ENCODE measurements around the gene PPM1E. TPM values are rescaled to one million over a fixed set of nuclear protein-coding genes. Genes with fewer than 3 reads are reported as not detected.

The PPM1E gene
- total and polyA plus RNA-seq, 2 of the 8 experiments (the other 6 are each of a cell fraction or from before 2014, with no cell fraction given), result 5.0 to 10.4 TPM

DNA sequence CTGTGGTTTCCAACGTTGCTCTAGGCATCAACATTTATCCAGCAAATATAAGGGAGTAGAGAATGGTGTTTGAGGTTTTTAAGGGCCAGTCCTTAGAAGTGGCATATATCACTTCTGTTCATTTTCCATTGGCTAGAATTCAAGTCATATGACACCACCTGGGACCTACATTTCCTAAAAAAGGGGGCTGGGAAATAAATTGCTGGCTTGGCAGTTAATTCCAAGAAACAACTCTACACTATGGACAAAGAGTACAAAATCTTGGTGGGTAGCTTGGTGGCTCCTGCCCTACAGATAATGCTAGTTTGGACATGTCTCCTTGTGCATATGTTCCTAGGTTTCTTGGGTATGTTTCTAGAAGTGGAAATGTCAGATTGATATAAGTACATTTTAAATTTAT, 7.6 kb downstream of the PPM1E start (continued):
- TF ChIP-seq, protein P1, sequence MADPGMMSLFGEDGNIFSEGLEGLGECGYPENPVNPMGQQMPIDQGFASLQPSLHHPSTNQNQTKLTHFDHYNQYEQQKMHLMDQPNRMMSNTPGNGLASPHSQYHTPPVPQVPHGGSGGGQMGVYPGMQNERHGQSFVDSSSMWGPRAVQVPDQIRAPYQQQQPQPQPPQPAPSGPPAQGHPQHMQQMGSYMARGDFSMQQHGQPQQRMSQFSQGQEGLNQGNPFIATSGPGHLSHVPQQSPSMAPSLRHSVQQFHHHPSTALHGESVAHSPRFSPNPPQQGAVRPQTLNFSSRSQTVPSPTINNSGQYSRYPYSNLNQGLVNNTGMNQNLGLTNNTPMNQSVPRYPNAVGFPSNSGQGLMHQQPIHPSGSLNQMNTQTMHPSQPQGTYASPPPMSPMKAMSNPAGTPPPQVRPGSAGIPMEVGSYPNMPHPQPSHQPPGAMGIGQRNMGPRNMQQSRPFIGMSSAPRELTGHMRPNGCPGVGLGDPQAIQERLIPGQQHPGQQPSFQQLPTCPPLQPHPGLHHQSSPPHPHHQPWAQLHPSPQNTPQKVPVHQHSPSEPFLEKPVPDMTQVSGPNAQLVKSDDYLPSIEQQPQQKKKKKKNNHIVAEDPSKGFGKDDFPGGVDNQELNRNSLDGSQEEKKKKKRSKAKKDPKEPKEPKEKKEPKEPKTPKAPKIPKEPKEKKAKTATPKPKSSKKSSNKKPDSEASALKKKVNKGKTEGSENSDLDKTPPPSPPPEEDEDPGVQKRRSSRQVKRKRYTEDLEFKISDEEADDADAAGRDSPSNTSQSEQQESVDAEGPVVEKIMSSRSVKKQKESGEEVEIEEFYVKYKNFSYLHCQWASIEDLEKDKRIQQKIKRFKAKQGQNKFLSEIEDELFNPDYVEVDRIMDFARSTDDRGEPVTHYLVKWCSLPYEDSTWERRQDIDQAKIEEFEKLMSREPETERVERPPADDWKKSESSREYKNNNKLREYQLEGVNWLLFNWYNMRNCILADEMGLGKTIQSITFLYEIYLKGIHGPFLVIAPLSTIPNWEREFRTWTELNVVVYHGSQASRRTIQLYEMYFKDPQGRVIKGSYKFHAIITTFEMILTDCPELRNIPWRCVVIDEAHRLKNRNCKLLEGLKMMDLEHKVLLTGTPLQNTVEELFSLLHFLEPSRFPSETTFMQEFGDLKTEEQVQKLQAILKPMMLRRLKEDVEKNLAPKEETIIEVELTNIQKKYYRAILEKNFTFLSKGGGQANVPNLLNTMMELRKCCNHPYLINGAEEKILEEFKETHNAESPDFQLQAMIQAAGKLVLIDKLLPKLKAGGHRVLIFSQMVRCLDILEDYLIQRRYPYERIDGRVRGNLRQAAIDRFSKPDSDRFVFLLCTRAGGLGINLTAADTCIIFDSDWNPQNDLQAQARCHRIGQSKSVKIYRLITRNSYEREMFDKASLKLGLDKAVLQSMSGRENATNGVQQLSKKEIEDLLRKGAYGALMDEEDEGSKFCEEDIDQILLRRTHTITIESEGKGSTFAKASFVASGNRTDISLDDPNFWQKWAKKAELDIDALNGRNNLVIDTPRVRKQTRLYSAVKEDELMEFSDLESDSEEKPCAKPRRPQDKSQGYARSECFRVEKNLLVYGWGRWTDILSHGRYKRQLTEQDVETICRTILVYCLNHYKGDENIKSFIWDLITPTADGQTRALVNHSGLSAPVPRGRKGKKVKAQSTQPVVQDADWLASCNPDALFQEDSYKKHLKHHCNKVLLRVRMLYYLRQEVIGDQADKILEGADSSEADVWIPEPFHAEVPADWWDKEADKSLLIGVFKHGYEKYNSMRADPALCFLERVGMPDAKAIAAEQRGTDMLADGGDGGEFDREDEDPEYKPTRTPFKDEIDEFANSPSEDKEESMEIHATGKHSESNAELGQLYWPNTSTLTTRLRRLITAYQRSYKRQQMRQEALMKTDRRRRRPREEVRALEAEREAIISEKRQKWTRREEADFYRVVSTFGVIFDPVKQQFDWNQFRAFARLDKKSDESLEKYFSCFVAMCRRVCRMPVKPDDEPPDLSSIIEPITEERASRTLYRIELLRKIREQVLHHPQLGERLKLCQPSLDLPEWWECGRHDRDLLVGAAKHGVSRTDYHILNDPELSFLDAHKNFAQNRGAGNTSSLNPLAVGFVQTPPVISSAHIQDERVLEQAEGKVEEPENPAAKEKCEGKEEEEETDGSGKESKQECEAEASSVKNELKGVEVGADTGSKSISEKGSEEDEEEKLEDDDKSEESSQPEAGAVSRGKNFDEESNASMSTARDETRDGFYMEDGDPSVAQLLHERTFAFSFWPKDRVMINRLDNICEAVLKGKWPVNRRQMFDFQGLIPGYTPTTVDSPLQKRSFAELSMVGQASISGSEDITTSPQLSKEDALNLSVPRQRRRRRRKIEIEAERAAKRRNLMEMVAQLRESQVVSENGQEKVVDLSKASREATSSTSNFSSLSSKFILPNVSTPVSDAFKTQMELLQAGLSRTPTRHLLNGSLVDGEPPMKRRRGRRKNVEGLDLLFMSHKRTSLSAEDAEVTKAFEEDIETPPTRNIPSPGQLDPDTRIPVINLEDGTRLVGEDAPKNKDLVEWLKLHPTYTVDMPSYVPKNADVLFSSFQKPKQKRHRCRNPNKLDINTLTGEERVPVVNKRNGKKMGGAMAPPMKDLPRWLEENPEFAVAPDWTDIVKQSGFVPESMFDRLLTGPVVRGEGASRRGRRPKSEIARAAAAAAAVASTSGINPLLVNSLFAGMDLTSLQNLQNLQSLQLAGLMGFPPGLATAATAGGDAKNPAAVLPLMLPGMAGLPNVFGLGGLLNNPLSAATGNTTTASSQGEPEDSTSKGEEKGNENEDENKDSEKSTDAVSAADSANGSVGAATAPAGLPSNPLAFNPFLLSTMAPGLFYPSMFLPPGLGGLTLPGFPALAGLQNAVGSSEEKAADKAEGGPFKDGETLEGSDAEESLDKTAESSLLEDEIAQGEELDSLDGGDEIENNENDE (IDR thresholded peaks at IDR 0.05; ENCODE audit: insufficient replicate concordance, low read length), result no peak
- no peak for TF ChIP-seq KDM5A (IDR thresholded peaks at IDR 0.05; ENCODE audit: low read length)
- TF ChIP-seq, protein P2, sequence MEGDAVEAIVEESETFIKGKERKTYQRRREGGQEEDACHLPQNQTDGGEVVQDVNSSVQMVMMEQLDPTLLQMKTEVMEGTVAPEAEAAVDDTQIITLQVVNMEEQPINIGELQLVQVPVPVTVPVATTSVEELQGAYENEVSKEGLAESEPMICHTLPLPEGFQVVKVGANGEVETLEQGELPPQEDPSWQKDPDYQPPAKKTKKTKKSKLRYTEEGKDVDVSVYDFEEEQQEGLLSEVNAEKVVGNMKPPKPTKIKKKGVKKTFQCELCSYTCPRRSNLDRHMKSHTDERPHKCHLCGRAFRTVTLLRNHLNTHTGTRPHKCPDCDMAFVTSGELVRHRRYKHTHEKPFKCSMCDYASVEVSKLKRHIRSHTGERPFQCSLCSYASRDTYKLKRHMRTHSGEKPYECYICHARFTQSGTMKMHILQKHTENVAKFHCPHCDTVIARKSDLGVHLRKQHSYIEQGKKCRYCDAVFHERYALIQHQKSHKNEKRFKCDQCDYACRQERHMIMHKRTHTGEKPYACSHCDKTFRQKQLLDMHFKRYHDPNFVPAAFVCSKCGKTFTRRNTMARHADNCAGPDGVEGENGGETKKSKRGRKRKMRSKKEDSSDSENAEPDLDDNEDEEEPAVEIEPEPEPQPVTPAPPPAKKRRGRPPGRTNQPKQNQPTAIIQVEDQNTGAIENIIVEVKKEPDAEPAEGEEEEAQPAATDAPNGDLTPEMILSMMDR (IDR thresholded peaks at IDR 0.05; ENCODE audit: control extremely low read depth in 1 of 3, insufficient read depth in 1 of 3, low read depth in 1 of 3, low read length in 3 of 3), result no peak
- no peak for TF ChIP-seq SIN3A (conservative IDR thresholded peaks at IDR 0.05 in 1 of 2, IDR thresholded peaks at IDR 0.05 in 1 of 2; ENCODE audit: low read depth in 1 of 2, low read length in 2 of 2)
- TF ChIP-seq, protein P3, sequence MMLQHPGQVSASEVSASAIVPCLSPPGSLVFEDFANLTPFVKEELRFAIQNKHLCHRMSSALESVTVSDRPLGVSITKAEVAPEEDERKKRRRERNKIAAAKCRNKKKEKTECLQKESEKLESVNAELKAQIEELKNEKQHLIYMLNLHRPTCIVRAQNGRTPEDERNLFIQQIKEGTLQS (IDR thresholded peaks at IDR 0.05; ENCODE audit: insufficient read depth, low read depth, low read length), result no peak
- TF ChIP-seq RNF2 (IDR thresholded peaks at IDR 0.05; ENCODE audit: borderline replicate concordance, low read depth, low read length, missing control alignments, poor library complexity, severe bottlenecking), result no peak
- no peak for TF ChIP-seq EGR1 (IDR thresholded peaks at IDR 0.05; ENCODE audit: borderline replicate concordance, low read depth, low read length)

All from H1 (cell line).